ENCODE data around the gene U2AF1L4.

GRCh38 chr19:35720163-35720524, 25.1 kb downstream of the U2AF1L4 start:
- TF ChIP-seq JUN (IDR thresholded peaks at IDR 0.05; ENCODE audit: borderline replicate concordance, insufficient read depth, insufficient read length, low read depth) (no peak), CTCF (IDR thresholded peaks at IDR 0.05; ENCODE audit: extremely low read depth in 1 of 2, insufficient read depth in 1 of 2, low read depth in 1 of 2, low read length in 2 of 2) (no peak), POLR2AphosphoS5 (IDR thresholded peaks at IDR 0.05; ENCODE audit: insufficient read depth, low read depth, low read length) (no peak), POLR2A (IDR thresholded peaks at IDR 0.05; ENCODE audit: low read depth, low read length) (no peak), MYC (IDR thresholded peaks at IDR 0.05; ENCODE audit: low read depth, low read length) (no peak), EZH2 (IDR thresholded peaks at IDR 0.05; ENCODE audit: borderline replicate concordance, low read depth, low read length, severe bottlenecking) (no peak)
- TF ChIP-seq, protein P1, sequence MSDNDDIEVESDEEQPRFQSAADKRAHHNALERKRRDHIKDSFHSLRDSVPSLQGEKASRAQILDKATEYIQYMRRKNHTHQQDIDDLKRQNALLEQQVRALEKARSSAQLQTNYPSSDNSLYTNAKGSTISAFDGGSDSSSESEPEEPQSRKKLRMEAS (IDR thresholded peaks at IDR 0.05; ENCODE audit: insufficient read depth, insufficient read length) = no peak
